Activated B cell treated with CpG ODN at 0.5 μM for 24 hours (primary cell): ENCODE data around the gene ELAVL2. TPM values are rescaled to one million over a fixed set of nuclear protein-coding genes. Genes with fewer than 3 reads are reported as not detected.

ENCODE experiments used
- ATAC-seq: fragments of 200-7000 bp; cut with Tn5 transposase; one replicate; pipeline ENCODE4 v1.10.0; 2021; ENCODE audit warnings: low read depth, mild to moderate bottlenecking, moderate library complexity
- CTCF ChIA-PET: fragments of 350-600 bp; sonication (Branson Sonifier 250); formaldehyde crosslinking; loops from one replicate; lab custom pipeline; 2021; ENCODE audit warnings: antibody characterized with exemption; lab: Charles Lee
- POLR2A ChIA-PET: fragments of 350-600 bp; sonication (Branson Sonifier 250); formaldehyde crosslinking; loops from one replicate; lab custom pipeline; 2021; ENCODE audit warnings: antibody characterized with exemption; lab: Charles Lee
- DNase-seq: peaks from one replicate; pipeline ENCODE4 v3.0.0; 2022
- H3K27ac Mint-ChIP-seq: one replicate; pipeline ENCODE4 v1.8.0; 2020; ENCODE audit warnings: mixed read lengths
- H3K27me3 Mint-ChIP-seq: one replicate; pipeline ENCODE4 v1.8.0; 2021; ENCODE audit warnings: mixed read lengths
- H3K36me3 Mint-ChIP-seq: one replicate; pipeline ENCODE4 v1.8.0; 2021; ENCODE audit warnings: low read depth, mixed read lengths
- H3K4me1 Mint-ChIP-seq: one replicate; pipeline ENCODE4 v1.8.0; 2021; ENCODE audit warnings: mixed read lengths
- H3K4me3 Mint-ChIP-seq: one replicate; pipeline ENCODE4 v1.8.0; 2020; ENCODE audit warnings: mild to moderate bottlenecking, mixed read lengths
- H3K9me3 Mint-ChIP-seq: one replicate; pipeline ENCODE4 v1.8.0; 2020; ENCODE audit warnings: mixed read lengths
- CTCF ChIP-seq: fragments of 200-600 bp; IDR thresholded peaks from one replicate; pipeline ENCODE4 v1.8.0; 2022; ENCODE audit warnings: antibody characterized with exemption, mild to moderate bottlenecking
- intact Hi-C: fragments of 100-400 bp; cut with micrococcal nuclease; formaldehyde crosslinking; loops from one replicate; pipeline ENCODE4 v1.15.1; 2024
- total RNA-seq: library from RNA; stranded (reverse); gene quantifications from 2 replicates; pipeline ENCODE4 v1.2.3, GENCODE V29; 2022

Gene ELAVL2
- total RNA-seq, 1 donor from 2014 or later, result not detected

- ATAC-seq, result no peak
- intact Hi-C loops, result no loop called here
Observed at GRCh38 chr9:23849379-23850035, 23.5 kb upstream of the ELAVL2 start.

GRCh38 chr9:23842565-23843129 lies 16.6 kb upstream of the ELAVL2 start:
- no peaks in the 10 kb centered on the region for H3K36me3 Mint-ChIP-seq

More at GRCh38 chr9:23849379-23850035, 23.5 kb upstream of the ELAVL2 start:
- Mint-ChIP-seq H3K27me3 (peaks cover 12% of the 10 kb centered on the region), H3K4me1 (no peaks in the 10 kb centered on the region), H3K9me3 (no peaks in the 10 kb centered on the region), H3K27ac (no peak overlapping the region), H3K4me3 (no peak overlapping the region), H3K36me3 (no peaks in the 10 kb centered on the region)
- no peak for TF ChIP-seq CTCF
- DNase-seq, result no peak
- ChIA-PET CTCF (no interaction called here), POLR2A (no interaction called here)

GRCh38 chr9:23841304-23841703 lies 15.3 kb upstream of the ELAVL2 start:
- POLR2A ChIA-PET, result no interaction called here
- Mint-ChIP-seq H3K9me3 (no peaks in the 10 kb centered on the region), H3K4me1 (no peaks in the 10 kb centered on the region), H3K27ac (no peak overlapping the region), H3K4me3 (no peak overlapping the region), H3K27me3 (no peaks in the 10 kb centered on the region), H3K36me3 (no peaks in the 10 kb centered on the region)
- DNase-seq (no peak), ATAC-seq (no peak)
- no peak for TF ChIP-seq CTCF
- intact Hi-C loops, result no loop called here
- CTCF ChIA-PET, result no interaction called here

More at GRCh38 chr9:23842565-23843129, 16.6 kb upstream of the ELAVL2 start:
- Mint-ChIP-seq H3K27me3 (no peaks in the 10 kb centered on the region), H3K4me3 (no peak overlapping the region), H3K4me1 (no peaks in the 10 kb centered on the region), H3K9me3 (no peaks in the 10 kb centered on the region), H3K27ac (no peak overlapping the region)
- no peak for TF ChIP-seq CTCF
- ChIA-PET POLR2A (no interaction called here), CTCF (no interaction called here)
- ATAC-seq, result no peak
- no peak for DNase-seq
- intact Hi-C loops, result no loop called here

GRCh38 chr9:23837038-23837437 lies 11.0 kb upstream of the ELAVL2 start:
- ChIA-PET POLR2A (no interaction called here), CTCF (no interaction called here)
- no peak for TF ChIP-seq CTCF
- Mint-ChIP-seq H3K4me1 (no peaks in the 10 kb centered on the region), H3K9me3 (no peaks in the 10 kb centered on the region), H3K27ac (no peak overlapping the region), H3K36me3 (no peaks in the 10 kb centered on the region), H3K4me3 (no peak overlapping the region), H3K27me3 (no peaks in the 10 kb centered on the region)
- intact Hi-C loops, result no loop called here
- ATAC-seq (no peak), DNase-seq (no peak)

- ChIA-PET CTCF (no interaction called here), POLR2A (no interaction called here)
- intact Hi-C loops, result no loop called here
- ATAC-seq (no peak), DNase-seq (no peak)
- Mint-ChIP-seq H3K27me3 (peaks cover 27% of the 10 kb centered on the region), H3K4me3 (no peak overlapping the region), H3K27ac (no peak overlapping the region), H3K4me1 (no peaks in the 10 kb centered on the region), H3K9me3 (no peaks in the 10 kb centered on the region), H3K36me3 (no peaks in the 10 kb centered on the region)
- TF ChIP-seq CTCF, result no peak
Observed at GRCh38 chr9:23830929-23831730, 5.1 kb upstream of the ELAVL2 start.
